ENCODE measurements around the gene RAB14.

GRCh38 chr9:121150188-121150587 is 51.5 kb downstream of the RAB14 start:
- TF ChIP-seq GABPA (IDR thresholded peaks at IDR 0.05; ENCODE audit: low read depth): no peak
- TF ChIP-seq FOXJ3 (CRISPR knock-in tag; IDR thresholded peaks at IDR 0.05): no peak
- no peak for TF ChIP-seq MXI1 (IDR thresholded peaks at IDR 0.05; ENCODE audit: low read depth, low read length)
- TF ChIP-seq CTCF (IDR thresholded peaks at IDR 0.05): no peak
- no peak for TF ChIP-seq RAD21 (IDR thresholded peaks at IDR 0.05; ENCODE audit: low read length)

Measured in SK-N-SH (cell line).